Stimulated activated naive CD8-positive, alpha-beta T cell treated with anti-CD3 and anti-CD28 coated beads, Interleukin-15, Interleukin-2, amounts not matched to agents 100 U/mL and 50 U/mL, for 24 hours (primary cell): ENCODE measurements around the gene ENKD1.
A peak's percentile ranks its signal among the peaks of the same experiment; 100 is the strongest.
"Not testable (repeated sequence)": the region's sequence is repeated elsewhere in the genome, so short reads cannot be mapped to it uniquely, and the experiment has no call there.

Experiments used
- ATAC-seq: fragments of 150-1000 bp; cut with Tn5 transposase; one replicate; pipeline ENCODE4 v1.10.0; 2021
- DNase-seq: peaks from one replicate; pipeline ENCODE4 v3.0.0; 2021

Gene ENKD1, protein sequence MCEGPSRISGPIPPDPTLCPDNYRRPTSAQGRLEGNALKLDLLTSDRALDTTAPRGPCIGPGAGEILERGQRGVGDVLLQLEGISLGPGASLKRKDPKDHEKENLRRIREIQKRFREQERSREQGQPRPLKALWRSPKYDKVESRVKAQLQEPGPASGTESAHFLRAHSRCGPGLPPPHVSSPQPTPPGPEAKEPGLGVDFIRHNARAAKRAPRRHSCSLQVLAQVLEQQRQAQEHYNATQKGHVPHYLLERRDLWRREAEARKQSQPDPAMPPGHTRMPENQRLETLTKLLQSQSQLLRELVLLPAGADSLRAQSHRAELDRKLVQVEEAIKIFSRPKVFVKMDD

DNA sequence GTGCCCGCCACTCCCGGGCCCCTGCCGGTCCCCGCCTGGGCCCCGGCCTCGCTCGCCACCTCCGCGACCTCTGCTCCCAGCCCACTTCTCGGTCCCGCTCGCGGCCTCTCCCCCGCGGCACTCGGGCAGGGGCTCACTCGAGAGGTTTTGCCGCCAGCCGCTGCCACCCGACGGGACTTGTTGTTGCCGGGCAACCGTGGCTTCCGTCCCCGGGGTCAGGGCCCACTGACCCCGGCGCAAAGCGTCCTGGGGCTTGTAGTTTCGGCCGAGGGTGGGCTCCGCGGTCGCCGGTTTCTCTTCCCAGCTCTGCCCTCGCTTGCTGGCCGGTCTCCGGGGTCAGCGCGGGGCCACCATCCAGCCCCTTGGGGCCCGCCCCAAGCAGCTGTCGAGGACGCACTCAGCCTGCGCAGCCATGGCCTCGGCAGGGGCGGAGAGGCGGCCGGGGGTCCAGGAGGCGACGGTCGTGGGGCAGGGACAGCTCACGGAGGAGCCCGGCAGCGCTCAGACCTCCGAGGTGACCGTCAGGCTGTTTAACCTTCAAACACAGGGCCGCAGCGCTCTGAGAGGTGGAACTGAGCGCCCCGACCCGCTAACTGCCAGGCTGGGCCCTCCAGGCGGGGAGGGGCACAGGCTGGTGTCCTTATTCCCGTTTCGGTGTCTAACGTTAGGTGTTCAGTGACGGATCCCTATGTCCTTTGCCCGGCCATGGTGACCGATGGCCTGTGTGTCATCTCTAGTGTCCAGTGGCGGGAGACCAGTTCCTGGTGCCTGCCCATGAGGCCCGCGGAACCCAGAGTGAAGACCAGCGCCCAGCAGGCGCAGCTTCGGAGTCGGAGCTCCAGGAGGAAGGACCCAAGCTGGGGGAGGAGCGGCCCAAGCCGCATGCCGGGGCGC is at the start of gene ENKD1, which contains the start of gene C16orf86:
ENKD1 (minus strand) TSS at position 192 of the 894 bp plus-strand sequence. CDS start 308 bp downstream, outside the sequence.
C16orf86 (plus strand) TSS at position 256 of the 894 bp plus-strand sequence; CDS start at position 413, 157 bp downstream.
- ATAC-seq, result peak; percentile 69
- peak; percentile 85 for DNase-seq

DNA sequence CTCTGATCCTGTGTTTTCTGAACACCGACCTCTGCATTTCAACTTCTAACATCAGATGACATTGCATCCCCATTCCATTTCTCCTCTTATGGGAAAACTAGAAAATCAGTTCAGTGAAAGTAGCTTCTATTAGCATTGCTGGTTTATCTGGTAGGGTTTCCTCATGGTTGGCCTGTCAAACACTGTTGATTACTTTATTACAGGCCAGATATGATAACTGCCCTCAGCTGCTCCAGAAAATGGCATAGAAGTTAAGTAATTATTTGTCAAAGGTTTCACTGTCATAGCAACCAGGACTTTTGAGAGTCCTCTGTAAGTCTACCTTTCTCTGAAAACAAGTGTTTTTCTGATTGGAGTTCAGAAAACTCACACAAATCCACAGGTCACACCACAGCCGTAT is 49.5 kb upstream of the ENKD1 start:
- no peak for DNase-seq
- no peak for ATAC-seq

DNA sequence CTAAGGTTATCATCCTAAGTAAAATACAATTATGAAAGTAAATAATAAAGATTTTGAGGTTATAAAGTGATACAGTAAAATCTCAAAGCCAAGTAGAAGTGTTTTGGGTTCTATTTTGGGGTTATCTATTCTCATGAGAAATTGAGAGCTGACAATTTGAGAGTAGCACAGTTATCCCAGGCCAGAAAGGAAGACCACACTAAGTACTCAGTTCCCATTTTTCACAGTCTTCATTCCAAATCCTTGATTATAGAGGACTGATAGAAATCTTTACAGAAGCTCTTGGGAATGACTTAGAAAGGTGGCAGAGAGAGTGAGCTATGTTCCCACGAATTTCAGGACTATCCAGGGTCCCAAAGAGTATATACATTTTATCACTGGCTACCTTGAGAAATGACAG is 48.0 kb upstream of the ENKD1 start:
- ATAC-seq, result no peak
- no peak for DNase-seq

DNA sequence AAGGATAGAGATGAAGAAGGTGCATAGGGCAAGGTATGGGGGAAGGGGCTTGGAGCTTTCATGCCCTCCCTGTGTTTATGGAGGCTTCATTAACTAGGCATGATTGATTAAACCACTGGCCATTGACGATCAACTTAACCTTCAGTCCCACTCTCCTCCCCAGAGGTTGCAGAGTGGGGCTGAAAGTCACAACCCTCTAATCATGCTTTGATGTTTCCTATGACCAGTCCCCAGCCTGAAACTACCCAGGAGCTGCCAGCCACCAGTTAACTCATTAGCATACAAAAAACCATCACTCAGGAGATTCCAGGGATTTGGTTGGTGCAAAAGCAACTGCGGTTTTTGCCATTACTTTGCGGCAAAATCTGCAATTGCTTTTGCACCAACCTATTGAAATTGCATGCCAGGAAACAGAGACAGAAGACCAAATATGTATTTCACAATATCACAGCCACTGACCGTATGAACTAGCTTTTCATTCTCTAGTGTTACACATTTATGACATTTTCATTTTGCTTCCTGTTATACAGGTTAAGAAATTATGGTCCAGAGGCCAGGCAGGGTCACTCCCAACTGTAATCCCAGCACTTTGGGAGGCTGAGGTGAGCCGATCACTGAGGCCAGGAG is 47.2 kb upstream of the ENKD1 start:
- DNase-seq (no peak), ATAC-seq (no peak)

DNA sequence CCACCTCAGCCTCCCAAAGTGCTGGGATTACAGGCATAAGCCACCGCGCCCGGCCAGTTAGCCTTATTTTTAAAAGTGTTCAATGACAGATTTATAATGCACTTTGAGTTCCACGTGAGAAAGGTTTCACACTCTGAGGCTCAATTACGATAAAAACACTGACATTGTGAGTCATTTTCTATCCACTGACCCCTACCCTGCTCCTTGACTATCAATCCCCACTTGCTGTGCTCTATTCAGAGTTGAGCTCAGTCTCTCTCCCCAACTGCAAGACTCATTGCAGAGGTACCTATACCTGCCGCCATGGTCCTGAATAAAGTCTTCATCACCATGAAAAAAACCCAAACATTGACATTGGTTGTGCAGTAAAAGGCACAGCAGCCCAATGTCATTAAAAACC is 44.1 kb upstream of the ENKD1 start:
- ATAC-seq (no peak), DNase-seq (no peak)

DNA sequence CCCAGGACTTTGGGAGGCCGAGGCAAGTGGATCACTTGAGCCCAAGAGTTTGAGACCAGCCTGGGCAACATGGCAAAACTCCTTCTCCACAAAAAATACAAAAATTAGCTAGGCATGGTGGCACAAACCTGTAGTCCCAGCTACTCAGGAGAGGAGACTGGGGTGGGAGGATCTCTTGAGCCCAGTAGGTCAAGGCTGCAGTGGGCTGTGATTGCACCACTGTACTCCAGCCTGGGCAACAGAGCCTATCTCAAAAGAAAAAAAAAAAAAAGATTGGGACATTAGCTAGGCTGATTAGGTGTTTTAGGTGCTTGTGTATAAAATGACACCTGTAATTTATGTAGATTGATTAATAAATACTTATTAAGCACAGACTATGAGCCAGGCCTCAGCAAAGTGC is 42.5 kb upstream of the ENKD1 start:
- ATAC-seq (no peak), DNase-seq (no peak)

DNA sequence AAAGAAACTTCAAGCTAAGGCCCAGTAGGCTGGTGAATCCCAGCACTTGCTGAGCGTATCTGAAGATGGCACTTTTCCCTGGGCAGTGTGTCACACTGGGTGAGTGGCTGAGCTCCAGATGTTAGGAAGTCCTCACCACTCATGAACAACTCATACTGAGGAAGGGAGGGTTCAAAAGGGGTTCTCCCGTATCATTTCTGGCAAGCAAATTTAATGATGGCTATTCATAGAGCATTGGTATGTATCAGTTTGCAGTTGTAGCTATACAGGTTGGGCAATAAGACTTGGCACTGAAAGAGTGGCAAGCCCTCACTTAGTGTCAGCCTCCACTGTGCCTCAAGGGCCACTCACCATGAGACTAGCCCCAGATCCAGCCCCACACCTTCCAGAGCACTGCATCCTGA is 41.8 kb upstream of the ENKD1 start:
- DNase-seq, result no peak

DNA sequence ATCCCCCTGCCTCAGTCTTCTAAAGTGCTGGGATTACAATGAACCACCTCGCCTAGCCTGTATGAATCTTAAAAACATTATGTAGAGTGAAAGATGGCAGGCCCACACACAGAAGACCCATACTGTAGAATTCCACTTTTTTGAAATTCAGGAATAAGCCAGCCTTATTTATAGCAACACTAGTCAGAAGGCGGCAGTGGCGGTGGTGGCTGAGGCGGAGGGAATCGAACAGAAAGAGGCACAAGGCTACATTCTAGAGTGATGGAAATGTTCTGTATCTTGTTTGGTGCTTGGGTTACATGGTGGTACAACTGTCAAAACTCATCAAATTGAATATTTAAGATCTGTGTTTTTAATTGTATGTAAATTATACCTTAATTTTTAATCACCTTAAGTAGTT is 41.2 kb upstream of the ENKD1 start:
- no peak for ATAC-seq
- no peak for DNase-seq

More for the DNA sequence above, 41.8 kb upstream of the ENKD1 start:
- ATAC-seq, result no peak

DNA sequence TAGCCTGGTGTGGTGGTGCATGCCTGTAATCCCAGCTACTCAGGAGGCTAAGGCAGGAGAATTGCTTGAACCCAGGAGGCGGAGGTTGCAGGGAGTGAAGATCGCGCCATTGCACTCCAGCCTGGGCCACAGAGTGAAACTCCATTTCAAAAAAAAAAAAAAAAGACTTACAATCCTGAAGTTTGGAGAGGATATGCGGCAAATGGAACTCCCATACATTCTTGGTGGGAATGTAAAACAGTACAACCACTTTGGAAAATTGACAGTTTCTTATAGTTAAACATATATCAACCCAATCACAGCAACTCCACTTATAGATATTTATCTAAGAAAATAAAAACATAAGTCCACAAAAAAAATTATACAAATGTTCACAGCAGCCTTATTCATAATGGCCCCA is 40.7 kb upstream of the ENKD1 start:
- ATAC-seq, result no peak

DNA sequence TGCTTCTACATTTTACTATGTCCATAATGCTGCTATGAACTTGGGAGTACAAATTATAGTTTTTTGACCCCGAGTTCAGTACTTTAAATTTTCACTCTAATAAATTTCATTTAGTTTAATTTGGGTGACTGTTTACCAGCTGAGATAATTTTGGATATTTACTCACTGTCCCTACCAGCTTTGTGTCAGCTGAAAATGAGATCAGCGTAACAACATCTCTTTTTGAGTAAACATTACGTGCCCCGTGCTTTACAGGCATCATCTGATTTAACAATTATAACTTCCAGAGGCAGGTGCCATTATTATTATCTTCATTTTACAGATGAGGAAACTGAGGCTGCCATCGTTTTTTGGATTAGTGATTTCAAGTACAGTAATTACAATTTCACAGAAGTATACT is 37.6 kb upstream of the ENKD1 start:
- no peak for DNase-seq
- ATAC-seq, result no peak

More for the DNA sequence above, 40.7 kb upstream of the ENKD1 start:
- no peak for DNase-seq

DNA sequence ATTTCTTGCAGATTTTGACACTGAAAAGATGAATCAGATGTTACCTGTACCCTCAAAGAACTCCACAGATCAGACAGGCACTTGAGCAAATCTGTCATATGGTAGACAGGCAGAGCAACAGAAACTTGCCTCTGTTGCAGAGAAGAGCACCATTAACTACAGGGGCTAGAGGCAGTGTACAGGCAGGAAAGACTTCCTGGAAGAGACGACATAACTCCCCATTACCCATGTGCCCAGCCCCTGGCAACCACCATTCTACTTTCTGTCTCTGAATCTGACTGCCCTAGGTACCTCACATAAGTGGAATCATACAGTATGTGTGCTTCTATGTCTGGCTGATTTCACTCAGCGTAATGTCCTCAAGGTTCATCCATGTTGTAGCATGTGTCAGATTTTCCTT is 37.1 kb upstream of the ENKD1 start:
- DNase-seq, result no peak
- ATAC-seq, result peak; percentile 43

DNA sequence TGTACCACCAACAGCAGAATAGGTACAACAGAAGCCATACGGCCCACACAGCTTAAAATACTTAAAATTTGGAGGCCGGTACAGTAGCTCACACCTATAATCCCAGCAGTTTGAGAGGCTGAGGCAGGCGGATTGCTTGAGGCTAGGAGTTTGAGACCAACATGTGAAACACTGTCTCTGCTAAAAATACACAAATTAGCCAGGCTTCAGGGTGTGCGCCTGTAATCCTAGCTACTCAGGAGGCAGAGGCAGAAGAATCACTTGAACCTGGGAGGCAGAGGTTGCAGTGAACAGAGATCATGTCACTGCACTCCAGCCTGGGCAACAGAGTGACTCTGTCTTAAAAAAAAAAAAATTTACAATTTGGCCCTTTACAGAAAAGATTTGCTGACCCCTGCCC is 35.6 kb upstream of the ENKD1 start:
- ATAC-seq (no peak), DNase-seq (no peak)

DNA sequence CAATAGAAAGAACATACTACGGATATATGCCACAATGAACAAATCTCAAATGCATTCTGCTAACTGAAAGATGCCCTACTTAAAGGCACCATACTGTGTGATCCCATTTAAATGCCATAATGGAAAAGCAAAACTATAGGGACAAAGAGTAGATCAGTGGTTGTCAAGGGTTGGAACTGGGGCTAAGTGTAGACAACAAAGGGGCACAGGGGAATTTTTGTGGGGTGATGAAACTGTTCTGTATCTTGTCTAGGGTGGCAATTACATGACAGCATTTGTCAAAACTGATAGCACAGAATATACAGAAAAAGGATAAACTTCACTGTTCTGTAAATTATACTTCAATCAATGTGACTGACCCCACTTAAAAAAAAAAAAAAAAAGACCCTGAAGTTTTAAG is 34.9 kb upstream of the ENKD1 start:
- no peak for ATAC-seq
- no peak for DNase-seq

DNA sequence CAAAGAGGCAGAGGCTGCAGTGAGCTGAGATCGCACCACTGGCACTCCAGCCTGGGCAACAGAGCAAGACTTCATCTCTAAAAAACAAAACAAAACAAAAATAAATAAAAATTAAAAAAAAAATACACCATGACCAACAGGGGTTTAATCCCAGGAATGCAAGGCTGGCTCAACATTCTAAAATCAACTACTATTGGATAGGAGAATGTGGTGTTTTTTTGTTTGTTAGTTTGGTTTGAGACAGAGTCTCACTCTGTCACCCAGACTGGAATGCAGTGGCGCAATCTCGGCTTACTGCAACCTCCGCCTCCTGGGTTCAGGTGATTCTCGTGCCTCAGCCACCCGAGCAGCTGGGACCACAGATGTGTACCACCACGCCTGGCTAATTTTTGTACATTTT is 32.7 kb upstream of the ENKD1 start:
- ATAC-seq (no peak), DNase-seq (no peak)

DNA sequence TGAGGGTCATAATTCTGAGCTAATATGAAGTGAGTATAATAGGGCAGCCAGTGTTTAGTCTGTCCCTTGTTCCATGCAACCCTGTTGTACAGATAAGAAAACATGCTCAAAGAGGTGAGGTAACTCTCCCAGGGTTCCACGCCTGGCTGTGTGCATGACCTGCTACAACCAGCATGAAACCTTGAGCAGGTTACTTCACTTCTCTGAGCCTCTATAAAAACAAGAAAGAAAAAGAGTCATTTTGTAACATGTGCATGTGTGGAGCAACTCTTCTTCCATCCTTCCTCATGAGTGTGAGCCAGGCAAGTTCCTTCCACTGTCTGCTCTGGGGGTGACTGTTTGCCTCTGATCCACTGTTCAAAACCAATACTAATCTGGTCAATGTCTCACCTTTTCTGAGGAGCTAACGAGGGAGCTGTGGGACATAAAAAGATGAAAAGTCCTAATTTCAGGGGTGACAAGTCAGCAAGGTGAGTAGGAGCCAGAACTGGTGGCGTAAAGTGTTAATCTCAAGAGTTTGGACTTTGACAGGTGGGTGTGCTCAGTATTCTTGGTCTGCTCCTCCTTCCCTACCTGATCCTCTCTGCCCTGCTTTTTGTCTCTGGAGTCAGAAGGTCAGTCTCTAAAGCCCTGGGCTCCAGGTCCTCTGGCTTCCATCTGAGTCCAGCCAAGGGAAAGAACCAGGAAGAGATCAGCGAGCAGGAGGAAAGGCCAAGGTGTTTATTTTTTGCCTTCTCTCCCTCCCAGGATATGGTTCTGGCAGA is 31.1 kb upstream of the ENKD1 start:
- no peak for ATAC-seq

DNA sequence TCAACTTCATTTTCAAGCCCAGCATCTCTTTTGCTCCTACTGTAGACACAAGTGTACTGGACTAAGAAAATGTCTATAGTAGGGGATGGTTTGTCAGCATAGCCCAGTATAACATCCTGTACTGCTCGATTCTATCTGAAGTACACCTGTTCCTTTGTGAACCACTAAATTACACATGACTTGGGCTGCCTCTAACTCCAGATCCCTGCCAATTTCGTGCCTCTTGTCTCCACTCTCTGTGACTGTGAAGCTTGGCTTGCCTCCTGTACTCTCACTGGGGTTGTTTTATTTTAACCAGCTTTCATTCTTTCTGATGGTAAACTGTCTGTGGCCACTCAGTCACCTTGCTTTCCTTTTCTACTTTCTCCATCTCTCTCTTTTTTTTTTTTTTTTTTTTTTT is 28.1 kb upstream of the ENKD1 start:
- DNase-seq, result no peak
- no peak for ATAC-seq

More for the DNA sequence above, 31.1 kb upstream of the ENKD1 start:
- no peak for DNase-seq

DNA sequence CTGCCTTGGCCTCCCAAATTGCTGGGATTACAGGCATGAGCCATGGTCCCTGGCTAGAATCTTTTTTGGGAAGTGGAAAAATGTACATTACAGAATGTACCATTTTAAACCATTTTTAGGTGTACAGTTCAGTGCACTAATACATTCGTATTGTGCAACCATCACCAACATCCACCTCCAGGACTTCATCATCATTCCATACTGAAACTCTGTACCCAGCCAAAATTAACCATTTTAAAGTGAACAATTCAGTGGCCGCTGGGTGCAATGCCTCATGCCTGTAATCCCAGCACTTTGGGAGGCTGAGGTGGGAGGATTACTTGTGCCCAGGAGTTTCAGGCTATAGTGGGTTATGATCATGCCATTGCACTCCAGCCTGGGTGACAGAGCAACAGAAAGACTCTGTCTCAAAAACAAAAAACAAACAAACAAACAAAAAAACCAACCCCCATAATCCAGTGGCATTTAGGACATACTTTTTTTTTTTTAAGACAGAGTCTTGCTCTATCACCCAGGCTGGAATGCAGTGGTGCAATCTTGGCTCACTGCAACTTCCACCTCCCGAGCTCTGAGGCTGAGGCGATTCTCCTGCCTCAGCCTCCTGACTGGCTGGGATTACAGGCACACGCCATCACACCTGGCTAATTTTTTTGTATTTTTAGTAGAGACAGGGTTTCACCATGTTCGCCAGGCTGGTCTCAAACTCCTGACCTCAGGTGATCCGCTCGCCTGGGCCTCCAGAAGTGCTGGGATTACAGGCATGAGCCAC is 27.2 kb upstream of the ENKD1 start:
- not testable (repeated sequence) for ATAC-seq, DNase-seq

DNA sequence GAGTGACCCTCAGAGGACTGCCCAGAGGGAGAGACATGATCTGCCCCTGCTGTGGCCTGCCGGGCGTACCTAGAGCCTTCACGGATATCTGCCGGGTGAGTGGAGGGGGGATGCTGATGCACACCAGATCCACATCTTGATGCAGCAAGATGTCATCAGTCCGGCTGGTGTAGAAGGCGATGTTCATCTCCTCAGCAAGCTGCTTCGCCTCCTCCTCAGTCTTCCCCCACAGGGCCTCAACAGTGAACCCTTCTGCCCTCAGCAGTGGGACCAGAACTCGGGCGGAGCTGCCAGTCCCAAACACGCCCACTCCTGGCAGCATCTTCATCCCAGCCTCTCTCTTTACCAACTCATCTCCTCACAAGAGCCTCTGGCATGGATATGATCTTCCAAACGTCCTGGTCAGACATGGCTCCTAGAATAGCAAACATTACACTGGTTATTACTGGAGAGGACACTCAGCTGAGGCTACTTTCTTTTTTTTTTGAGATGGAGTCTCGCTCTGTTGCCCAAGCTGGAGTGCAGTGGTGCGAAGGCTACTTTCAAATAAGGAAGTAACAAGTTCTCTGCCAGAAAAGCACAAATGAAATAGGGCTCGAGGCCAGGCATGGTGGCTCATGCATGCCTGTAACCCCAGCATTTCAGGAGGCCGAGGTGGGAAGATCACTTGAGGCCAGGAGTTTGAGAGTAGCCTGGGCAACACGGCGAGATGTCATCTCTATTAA is 19.0 kb upstream of the ENKD1 start:
- DNase-seq, result no peak
- no peak for ATAC-seq

DNA sequence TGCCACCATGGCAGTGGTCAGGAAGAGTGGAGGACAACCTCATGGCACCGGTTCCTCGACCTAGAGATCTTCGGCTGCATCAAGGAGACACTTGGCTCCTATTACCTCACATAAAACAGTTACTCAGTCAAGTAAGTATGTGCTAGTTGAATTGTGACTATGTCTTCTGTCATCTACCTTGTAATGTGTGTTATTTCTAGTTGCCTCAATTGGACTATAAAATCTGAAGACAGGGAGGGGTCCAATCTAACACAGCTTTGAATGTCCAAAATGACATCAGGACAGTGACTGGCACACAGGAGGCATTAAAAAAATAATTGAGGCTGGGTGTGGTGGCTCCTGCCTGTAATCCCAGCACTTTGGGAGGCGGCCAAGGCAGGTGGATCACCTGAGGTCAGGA is 17.2 kb upstream of the ENKD1 start:
- DNase-seq (no peak), ATAC-seq (no peak)
